Measurements from ENCODE around the gene DMAP1.
"Not testable (repeated sequence)": the region's sequence is repeated elsewhere in the genome, so short reads cannot be mapped to it uniquely, and the experiment has no call there.

Gene DMAP1

GRCh38 chr1:44213222-44214112, at the start of gene DMAP1:
DMAP1 (plus strand) TSS chr1:44213471; CDS start chr1:44213754, 283 bp downstream.
- DNase-seq (ENCODE audit: low read depth, low spot score) = peak; percentile 70

DNA sequence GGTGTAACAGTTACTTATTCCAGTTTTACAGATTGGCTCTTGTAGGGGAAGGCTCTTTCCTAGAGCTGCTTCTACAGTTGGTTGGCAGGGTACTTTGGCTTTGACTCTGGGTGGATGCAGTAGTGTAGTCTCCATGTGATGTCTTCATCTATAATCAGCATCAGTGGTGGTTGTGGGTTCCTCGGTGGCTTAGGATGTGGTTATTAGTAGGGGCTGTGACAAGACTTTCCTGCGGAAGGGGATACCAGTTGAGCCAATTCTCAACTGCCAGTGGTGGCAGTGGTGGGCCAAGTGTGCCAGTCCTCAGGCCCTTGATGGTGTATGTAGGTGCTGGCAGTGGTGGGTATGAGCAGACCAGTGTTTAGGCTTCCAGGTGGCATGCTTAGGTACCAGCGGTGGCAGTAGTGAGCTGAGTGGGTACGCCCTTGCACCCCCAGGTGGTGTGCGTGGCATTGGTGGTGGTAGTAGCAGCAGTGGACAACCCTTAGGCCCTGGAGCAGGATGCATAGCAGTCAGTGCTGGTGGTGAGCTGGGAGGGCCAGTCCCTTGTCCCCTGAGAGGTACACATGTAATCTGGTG, 44.7 kb upstream of the DMAP1 start:
- DNase-seq (ENCODE audit: low read depth, low spot score) = no peak

GRCh38 chr1:44170281-44170823, 42.9 kb upstream of the DMAP1 start:
- no peak for DNase-seq (ENCODE audit: low read depth, low spot score)

DNA sequence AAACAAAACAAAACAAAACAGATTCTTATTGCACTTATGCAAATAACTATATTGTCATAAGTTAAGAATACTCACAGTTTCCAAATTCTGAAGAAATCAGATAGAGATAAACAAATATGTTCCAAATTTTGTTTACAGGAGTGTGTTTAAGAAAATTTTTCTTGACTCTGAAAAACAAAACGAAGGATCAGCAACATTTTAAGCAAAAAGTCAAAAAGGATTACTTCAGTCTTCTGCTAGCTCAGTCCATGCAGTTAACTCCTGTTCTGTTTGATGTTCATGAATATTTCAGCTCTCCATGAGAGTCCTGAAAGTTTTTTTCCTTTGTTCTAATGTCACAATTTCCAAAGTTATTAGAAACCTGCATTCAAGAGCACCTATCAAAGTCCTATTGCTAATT, 38.6 kb upstream of the DMAP1 start:
- no peak for DNase-seq (ENCODE audit: low read depth, low spot score)

- DNase-seq (ENCODE audit: low read depth, low spot score) = no peak
These were observed 12.9 kb upstream of the DMAP1 start for GRCh38 chr1:44200336-44200735.

DNA sequence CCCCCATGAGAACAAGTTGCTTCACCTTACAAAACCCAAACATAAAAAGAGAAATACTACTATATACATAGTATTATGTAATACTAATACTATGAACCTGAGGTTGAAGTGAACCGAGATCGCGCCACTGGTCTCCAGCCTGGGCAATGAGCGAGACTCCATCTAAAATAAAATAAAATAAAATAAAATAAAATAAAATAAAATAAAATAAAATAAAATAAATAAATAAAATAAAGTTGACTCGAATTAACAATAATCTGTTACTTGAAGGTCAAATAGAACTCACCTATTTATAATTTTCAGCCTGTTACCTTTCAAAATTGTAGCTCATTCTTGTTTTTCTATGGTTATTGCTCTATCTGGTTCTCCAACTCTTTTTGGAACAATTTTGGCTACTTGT, 6.7 kb upstream of the DMAP1 start:
- DNase-seq (ENCODE audit: low read depth, low spot score) = not testable (repeated sequence)

DNA sequence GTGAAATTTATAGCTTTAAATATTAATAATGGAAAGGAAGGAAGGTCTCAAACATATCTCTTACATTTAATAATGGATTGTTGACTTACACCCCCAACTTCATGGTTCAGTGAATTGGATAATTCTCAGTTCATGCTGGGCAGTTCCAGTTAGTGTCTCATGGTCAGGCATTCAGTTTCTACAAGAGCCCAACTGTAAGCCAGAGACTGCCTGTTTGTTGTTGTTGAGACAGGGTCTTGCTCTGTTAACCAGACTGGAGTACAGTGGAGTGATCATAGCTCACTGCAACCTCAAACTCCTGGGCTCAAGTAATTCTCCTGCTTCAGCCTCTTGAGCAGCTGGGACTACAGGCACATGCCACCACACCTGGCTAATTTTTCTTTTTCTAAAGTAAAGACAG, 5.0 kb upstream of the DMAP1 start:
- no peak for DNase-seq (ENCODE audit: low read depth, low spot score)

DNA sequence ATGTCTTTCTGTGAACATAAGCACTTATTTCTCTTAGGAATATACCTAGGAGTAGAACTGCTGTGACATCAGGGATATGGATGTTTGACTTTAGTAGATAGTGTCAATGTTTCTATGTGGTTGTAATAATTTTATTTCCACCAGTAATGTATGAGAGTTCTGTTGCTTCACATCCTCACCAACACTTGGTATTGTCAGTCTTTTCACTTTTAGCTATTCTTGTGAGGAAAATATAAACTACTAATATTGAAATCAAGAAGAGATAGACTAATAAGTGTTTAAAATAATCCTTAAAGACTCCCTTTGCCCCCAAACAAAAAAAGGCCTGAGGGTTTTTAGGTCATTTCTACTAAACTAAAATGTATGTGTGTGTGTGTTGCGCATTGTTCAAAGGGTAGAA, 2.7 kb upstream of the DMAP1 start:
- DNase-seq (ENCODE audit: low read depth, low spot score) = no peak

DNA sequence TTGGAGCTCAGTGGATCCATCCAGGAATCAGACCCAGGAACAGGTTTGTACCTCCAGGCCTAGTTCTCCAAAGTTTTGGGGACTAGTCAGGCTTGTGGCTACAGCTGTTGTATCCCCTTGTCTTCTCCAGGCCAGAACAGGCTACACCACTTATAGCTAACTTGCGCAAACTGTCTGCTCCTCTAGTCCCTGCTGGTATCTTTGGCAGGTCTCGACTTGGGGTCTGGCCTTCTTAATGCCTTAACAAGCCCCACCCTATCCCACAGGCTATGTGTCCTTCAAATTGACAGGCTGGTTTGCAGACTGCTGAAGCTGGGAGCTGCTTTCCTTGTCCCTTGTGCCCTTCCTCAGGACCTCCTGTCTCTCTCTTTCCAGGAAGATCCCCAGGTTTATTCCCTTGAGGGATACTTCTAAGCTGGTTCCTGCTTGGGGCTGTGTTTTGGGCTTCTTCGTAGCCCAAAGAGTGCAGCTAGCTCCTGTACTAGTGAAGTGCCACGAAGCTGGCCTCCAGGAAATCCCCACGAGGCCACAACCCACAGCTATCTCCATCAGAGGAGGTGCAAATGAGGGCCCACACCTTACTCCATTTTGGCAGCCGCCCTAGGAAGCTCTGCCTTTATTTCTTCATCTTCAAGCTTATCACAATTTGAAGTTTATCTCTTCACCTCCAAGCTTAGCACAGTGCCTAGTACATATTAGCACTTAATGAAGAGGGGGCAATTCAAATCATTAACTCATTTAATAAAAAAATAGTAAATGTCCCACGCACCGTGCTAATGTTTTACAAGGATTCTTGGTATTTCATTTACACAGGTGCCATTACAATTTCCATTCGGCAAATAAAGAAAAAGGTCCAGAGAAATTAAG, 683 bp upstream of the DMAP1 start:
- no peak for DNase-seq (ENCODE audit: low read depth, low spot score)

- peak; percentile 56 for DNase-seq (ENCODE audit: low read depth, low spot score)
These were observed 4.6 kb downstream of the DMAP1 start for GRCh38 chr1:44217809-44218410.

DNA sequence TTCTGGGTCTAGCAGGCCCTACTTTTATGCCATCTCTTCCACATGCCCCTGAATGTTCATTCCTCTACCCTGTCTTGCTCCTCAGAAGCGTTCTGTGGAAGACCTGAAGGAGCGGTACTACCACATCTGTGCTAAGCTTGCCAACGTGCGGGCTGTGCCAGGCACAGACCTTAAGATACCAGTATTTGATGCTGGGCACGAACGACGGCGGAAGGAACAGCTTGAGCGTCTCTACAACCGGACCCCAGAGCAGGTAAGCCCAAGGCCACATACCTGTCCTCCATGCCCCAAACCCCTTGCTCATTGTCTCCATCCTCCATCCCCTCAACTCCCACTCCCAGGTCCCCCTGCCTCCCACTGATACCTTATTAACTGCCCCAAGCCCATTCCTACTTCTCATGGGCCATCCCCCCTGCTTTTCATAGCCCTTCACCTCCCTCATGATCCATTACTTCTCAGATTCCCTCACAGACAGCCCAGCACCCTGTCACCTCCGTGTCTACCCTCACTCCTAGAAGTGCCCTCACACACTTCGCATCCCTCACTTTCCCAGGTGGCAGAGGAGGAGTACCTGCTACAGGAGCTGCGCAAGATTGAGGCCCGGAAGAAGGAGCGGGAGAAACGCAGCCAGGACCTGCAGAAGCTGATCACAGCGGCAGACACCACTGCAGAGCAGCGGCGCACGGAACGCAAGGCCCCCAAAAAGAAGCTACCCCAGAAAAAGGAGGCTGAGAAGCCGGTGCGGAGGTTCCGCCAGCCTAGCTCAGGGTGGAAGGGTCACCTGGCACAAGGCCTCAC, 5.4 kb downstream of the DMAP1 start:
- no peak for DNase-seq (ENCODE audit: low read depth, low spot score)

- DNase-seq (ENCODE audit: low read depth, low spot score) = no peak
These were observed 6.0 kb downstream of the DMAP1 start for GRCh38 chr1:44219301-44219626.

GRCh38 chr1:44220001-44220751, 6.9 kb downstream of the DMAP1 start:
- no peak for DNase-seq (ENCODE audit: low read depth, low spot score)

GRCh38 chr1:44220755-44221154, 7.5 kb downstream of the DMAP1 start:
- no peak for DNase-seq (ENCODE audit: low read depth, low spot score)

- no peak for DNase-seq (ENCODE audit: low read depth, low spot score)
These were observed 8.5 kb downstream of the DMAP1 start for GRCh38 chr1:44221769-44222168.

DNA sequence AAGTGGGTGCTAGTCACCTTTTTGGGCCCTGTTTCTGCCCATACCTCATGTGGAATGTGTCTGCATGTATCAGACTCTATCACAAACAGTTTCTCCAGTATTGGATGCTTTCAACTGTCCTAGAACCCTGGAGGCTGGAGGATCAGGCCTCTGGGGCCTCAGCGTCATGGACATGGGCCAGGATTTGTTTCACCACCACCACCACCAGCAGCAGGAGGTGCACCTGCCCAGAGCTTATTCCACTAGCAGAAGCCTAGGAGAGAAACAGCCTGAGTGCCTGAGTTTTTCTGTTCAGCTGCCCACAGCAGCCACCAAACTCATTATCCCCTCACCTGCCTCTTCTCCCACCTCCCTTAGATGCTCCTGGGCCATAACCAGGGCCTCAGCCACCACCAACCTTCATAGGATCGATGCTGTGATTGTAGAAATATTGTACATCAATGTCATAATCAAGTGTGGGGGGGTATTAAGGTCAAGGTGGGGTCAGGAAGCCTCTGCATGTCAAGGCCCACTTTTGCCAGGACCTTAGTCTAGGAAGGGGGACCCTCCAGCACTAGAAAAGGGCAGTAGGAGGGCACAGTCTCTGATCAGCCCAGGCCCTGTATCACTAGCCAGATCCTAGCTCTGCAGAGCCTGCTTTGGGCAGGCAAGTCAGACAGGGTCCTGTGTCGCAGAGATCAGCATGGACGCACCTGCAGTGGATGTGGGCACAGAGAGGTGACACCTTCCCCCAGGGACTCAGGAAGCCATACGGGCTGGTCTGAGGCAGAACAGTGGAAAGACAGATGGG, 9.3 kb downstream of the DMAP1 start:
- DNase-seq (ENCODE audit: low read depth, low spot score) = no peak

GRCh38 chr1:44223187-44223610, 9.9 kb downstream of the DMAP1 start:
- no peak for DNase-seq (ENCODE audit: low read depth, low spot score)

GRCh38 chr1:44225761-44226160, 12.5 kb downstream of the DMAP1 start:
- DNase-seq (ENCODE audit: low read depth, low spot score) = no peak

- DNase-seq (ENCODE audit: low read depth, low spot score) = no peak
These were observed 13.9 kb downstream of the DMAP1 start for GRCh38 chr1:44227211-44227610.

Measured in activated naive CD8-positive, alpha-beta T cell treated with anti-CD3 and anti-CD28 coated beads, Interleukin-2, amount 50 U/mL, for 16 hours (primary cell).